ENCODE results near the gene EDAR. TPM values are rescaled to one million over a fixed set of nuclear protein-coding genes. Genes with fewer than 3 reads are reported as not detected.

Gene EDAR
- total RNA-seq, 4 donors from 2014 or later = not detected

GRCh38 chr2:108958002-108958401 is 31.0 kb downstream of the EDAR start:
- TF ChIP-seq CTCF (IDR thresholded peaks at IDR 0.05; ENCODE audit: low read depth) = no peak

DNA sequence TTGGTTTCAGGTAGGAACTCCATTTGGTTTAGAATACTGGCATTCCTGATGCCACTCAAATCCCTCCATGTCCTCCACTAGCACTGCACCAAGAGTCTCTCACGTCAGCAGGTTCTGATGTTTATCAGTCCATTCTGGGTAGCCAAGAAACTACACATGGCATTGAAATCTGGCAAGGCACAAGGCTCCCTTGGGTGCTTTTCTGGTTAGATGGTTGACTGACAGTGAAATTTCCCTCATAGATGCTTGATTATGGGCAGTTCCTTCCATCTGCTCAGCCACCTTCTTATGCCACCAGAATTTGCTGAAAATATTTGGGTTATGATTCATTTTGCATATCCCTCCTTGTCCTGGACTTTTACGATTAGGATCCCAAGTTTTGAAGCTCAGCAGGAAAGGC is 32.6 kb downstream of the EDAR start:
- no peak for TF ChIP-seq CTCF (IDR thresholded peaks at IDR 0.05; ENCODE audit: low read depth)

- no peak for TF ChIP-seq CTCF (IDR thresholded peaks at IDR 0.05; ENCODE audit: low read depth)
Observed at GRCh38 chr2:108950369-108951135, 38.5 kb downstream of the EDAR start.

- TF ChIP-seq CTCF (IDR thresholded peaks at IDR 0.05; ENCODE audit: low read depth) = no peak
Observed at GRCh38 chr2:108949316-108950239, 39.4 kb downstream of the EDAR start.

- TF ChIP-seq CTCF (IDR thresholded peaks at IDR 0.05; ENCODE audit: low read depth) = no peak
Observed at GRCh38 chr2:108947271-108947907, 41.6 kb downstream of the EDAR start.

DNA sequence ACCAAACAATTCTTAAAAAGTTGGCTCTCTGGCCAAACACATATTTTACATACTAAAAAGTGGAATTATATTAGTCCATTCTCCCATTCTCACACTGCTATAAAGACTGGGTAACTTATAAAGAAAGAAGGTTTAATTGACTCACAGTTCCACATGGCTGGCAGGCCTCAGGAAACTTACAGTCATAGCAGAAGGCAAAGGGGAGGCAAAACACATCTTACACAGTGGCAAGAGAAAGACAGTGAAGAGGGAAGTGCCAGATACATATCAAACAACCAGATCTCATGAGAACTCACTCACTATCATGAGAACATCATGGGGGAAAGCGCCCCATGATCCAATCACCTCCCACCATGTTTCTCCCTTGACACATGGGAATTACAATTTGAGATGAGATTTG is 42.6 kb downstream of the EDAR start:
- TF ChIP-seq CTCF (IDR thresholded peaks at IDR 0.05; ENCODE audit: low read depth) = no peak

DNA sequence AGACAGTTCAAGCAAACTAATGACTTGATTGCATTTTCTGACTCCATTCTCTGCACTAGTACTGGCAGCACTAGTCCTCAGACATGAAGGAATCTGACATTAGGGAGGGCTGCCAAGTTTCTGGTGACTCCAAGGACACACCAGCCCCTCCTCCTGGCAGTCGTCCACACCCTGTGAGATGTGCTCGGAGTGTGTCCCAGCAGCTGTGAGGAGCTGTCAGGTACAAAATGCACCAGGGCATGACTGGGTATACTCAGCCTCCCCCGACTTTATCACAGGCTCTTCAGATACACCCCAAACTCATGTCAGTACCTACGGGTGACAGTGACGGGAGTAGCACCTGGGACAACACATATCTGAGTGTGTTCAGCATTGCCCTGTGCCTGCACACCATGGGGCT is 43.1 kb downstream of the EDAR start:
- no peak for TF ChIP-seq CTCF (IDR thresholded peaks at IDR 0.05; ENCODE audit: low read depth)

Data from subcutaneous adipose tissue (tissue), 4 donors.